ENCODE results near the gene GNA15.

GRCh38 chr19:3129112-3129511, 6.7 kb upstream of the GNA15 start:
- TF ChIP-seq POLR2AphosphoS5 (IDR thresholded peaks at IDR 0.05) (no peak), CTCF (IDR thresholded peaks at IDR 0.05 in 8 of 11, conservative IDR thresholded peaks at IDR 0.05 in 3 of 11) (peak in 10 of 11 experiments; percentile 9 to 67 (median 50)), POLR2A (IDR thresholded peaks at IDR 0.05) (no peak)

All from spleen (tissue), 7 donors.